Right renal pelvis (tissue), 4 donors: ENCODE data around the gene MSMB. TPM values are rescaled to one million over a fixed set of nuclear protein-coding genes. Genes with fewer than 3 reads are reported as not detected.
"Not testable (repeated sequence)": the region's sequence is repeated elsewhere in the genome, so short reads cannot be mapped to it uniquely, and the experiment has no call there.

ENCODE experiments used
- DNase-seq, 4 donors: peaks; one replicate each; pipeline ENCODE4 v3.0.0-alpha.2; 2013; ENCODE audit warnings: low read depth in 4 of 4, low spot score in 3 of 4, missing footprints in 1 of 4
- polyA plus RNA-seq, 4 donors: library from polyadenylated mRNA; unstranded; fragments of 120-200 nt; gene quantifications; one replicate each; pipeline ENCODE4 v1.2.1, GENCODE V29; 2013; ENCODE audit not compliant: insufficient read length in 4 of 4

The MSMB gene, protein sequence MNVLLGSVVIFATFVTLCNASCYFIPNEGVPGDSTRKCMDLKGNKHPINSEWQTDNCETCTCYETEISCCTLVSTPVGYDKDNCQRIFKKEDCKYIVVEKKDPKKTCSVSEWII
- not detected for polyA plus RNA-seq

DNA sequence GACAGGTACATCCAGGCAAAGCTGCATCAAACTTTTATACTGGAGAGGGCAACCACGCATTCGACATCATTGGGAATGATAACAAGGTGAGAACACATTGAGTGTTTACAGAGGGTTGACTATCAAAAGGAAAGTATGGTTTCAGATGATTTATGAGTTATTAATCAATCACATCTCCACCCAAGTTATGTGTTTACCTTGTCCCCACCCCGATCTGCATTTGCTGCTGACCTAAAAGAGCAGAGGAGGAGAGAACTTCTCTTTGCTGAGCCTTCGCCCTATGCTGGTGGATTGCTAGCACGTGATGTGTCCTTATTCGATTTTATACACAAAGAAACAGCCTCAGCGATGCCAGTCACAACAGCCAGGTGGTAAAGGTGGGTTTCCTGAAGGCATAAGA lies at the start of gene MSMB:
MSMB (minus strand) TSS at position 9 of the 400 bp plus-strand sequence. CDS start 32 bp downstream, outside the sequence.
- no peak for DNase-seq

DNA sequence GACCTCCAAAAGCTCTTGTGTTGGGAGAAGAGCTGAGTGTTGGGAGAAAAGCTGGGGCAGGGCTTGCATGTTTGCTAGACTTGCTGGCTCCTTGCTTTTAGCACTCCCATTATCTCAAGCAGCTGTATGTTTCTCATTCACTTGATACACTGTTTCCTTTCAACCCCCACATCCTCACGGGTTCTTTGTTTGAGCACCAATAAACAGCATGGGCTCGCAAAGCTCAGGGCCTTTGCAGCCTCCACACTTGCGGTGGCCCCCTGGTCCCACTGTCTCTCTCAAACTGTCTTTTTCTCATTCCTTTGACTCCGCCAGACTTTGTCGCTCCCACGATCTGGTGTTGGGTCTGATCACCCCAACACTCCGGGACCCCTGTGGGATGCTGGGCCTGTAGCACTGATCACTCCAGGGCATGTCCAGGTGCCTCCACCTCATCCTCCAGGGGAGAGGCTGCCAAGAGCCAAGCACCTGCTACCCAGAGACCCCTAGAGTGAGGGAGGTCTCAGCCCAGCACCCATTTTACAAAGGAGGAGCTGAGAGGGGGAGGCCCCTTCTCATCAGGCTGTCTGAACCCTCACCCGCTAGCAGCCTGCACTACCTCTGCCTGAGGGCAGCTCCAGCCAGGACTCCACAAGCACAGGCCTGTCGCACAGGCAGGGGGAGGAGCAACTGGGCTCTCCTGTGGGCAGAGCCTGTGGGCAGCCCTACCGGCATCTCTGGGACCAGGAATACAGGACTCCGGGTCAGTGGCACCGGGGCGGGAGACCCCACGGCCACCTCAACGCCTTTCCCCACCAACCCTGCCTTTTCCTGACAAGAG lies 49.1 kb upstream of the MSMB start:
- no peak for DNase-seq

DNA sequence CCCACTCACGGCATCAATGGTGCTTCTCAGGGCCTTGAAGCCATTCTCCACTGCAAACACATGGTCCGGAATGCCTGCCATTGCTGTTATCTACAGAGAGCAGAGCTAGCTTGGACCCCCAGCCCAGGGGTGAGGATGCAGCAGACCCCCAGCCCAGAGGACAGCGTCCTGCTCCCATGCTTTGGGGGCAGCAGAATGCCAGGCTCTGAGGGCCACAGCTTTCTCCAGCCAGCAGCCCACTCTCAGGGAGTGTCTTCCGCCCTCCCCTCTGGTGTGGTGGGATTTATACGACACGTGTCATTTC lies 48.1 kb upstream of the MSMB start:
- DNase-seq, result no peak

DNA sequence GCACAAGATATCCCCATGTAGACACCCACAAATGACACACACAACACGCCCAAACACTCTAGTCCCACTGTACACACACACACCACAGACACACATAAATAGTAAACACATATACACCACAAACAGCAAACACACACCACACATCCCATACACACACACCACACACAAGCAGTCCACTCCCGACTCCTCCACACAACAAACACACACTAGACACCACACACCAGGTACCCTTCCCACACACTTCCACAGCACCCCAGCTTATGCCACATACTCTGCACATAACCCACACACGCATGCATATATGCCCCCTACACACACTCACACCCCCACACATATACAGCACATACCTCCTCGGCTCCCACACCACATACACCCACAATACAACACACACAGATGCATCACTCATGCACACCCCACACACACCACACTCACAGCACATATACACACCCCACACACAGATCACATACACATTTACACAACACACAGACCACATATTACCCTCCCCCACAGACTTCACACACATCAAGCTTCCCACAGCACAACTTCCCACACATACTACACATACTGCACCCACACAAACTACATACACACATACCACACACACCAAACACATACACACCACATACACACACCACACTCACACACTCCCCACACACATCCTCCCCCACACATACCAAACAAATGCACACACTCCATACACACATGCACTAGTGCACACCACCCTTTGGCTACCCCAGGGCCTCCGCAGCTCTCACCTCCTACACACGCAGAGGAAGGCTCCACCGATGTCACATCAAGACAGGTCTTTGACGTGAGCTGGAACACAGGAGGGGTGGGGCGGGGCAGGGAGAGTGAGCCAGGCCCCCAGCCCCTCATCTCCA lies 47.5 kb upstream of the MSMB start:
- not testable (repeated sequence) for DNase-seq

DNA sequence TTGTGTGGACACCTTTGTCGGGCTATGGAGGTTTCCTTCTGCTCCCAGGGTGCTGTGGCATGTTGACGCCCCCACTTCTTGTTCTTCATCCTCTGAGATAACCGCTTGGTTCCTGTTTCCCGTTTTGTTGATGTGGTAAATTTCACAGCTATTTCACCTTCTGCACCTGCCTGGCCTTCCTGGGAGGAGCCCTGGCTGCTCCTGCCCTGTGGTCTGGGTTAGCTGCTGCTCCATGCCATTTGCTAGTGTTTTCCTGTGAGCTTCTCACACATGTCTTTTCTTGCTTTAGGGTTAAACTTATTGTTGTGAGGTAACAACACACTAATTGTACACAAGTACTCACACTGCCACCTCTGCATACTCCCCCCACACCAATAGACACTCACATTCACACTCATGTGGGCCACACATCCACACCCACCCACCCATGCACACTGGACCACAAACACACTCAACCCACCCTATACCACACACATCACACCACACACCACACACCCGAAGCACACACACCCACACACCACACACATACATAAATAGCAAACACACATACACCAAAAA lies 46.5 kb upstream of the MSMB start:
- DNase-seq, result no peak

DNA sequence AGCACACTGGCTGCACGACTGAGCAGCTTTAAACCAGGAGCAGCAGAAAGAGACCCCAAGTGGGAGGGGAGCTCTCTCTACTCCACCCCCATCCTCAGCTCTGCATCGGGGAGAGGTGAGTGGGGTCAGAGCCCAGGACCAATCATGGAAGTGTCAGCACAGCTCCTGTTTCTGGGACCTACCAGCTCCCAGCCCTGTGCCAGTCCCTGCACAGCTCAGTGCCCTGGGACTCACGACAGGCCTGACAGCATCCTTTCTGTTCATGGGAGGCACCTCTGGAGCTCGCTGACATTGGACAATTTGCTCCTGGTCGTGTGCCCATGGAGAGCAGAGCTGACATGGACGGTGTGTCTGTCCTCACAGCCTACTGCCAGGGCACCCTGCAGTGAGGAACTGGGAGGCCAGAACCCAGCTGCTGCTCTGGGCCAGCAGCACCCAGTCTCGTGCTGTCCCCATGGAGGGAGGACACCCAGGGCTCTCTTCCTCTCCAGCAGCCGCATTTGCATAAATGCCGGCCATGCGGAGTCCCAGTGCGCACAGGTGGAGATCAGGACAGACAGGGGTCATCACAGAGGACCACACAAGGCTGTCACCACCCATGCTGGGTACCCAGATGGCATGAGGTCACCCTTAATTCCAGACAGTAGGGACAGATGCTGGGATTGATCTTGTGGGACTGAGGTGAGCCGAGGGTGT lies 45.9 kb upstream of the MSMB start:
- no peak for DNase-seq

DNA sequence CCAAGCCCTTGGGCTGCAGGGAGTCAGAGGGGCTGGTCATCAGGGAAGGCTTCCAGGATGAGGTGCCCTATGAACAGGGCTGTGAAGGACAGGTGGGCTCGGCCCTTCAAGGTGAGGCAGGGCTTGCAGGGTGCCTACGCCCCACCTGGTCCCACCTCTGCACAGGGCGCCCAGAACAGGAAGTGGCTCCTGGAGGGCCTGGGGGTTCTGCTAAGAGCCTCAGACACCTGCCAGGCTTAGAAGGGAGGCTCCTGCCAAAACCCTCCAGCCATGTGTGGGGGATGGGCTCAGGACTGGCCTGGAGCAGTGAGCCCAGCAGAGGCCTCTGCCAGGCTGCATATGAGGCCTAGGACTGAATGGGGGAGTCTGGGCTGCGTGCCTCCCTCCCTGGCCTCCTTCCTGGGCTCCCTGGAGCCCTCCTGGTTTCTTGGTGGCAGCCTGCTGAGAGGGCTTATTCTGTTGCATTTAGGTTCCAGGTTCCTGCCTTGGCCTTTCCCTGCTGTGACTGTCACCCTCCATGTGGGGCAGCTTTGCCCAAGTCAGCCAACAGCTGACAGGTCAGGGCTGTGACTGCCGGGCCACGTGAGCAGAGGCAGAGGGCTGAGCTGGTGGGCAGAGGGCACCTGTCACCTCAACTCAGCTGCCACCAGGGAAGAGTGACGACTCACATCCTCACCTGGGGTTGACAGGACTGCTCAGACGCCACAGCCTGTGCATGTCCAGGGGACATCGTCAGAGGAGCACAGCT lies 45.2 kb upstream of the MSMB start:
- DNase-seq, result no peak

DNA sequence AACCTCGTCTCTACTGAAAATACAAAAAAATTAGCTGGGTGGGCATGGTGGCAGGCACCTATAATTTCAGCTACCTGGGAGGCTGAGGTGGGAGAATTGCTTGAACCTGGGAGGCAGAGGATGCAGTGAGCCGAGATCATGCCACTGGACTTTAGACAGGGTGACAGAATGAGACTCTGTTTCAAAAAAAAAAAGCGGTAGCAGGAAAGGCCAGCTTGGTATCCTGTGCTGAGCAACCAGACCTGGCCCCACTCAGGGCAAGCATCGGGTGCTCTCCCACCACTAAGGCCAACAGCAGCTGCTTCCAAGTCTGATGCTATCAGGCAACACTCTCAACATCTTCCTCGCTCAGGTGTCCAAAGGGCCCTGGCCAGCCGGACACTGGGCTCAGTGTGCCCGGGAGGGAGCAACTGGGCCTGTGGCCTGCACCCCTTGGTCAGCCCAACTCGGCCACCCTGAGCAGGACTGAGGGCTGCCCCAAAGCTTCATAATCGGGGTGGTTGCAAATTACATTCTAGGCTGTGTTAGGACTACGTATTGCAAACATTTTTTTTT lies 44.3 kb upstream of the MSMB start:
- no peak for DNase-seq

DNA sequence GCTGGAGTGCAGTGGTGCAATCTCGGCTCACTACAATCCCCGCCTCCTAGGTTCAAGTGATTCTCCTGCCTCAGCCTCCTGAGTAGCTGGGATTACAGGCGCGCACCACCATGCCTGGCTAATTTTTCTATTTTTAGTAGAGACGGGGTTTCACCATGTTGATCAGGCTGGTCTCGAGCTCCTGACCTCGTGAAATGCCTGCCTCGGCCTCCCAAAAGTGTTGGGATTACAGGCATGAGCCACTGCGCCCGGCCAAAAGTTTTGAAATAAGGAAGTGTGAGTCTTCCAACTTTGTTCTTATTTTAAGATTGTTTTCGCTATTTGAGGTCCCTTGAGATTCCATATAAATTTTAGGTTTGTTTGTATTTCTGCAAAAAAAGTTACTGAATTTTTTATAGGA lies 41.3 kb upstream of the MSMB start:
- not testable (repeated sequence) for DNase-seq

DNA sequence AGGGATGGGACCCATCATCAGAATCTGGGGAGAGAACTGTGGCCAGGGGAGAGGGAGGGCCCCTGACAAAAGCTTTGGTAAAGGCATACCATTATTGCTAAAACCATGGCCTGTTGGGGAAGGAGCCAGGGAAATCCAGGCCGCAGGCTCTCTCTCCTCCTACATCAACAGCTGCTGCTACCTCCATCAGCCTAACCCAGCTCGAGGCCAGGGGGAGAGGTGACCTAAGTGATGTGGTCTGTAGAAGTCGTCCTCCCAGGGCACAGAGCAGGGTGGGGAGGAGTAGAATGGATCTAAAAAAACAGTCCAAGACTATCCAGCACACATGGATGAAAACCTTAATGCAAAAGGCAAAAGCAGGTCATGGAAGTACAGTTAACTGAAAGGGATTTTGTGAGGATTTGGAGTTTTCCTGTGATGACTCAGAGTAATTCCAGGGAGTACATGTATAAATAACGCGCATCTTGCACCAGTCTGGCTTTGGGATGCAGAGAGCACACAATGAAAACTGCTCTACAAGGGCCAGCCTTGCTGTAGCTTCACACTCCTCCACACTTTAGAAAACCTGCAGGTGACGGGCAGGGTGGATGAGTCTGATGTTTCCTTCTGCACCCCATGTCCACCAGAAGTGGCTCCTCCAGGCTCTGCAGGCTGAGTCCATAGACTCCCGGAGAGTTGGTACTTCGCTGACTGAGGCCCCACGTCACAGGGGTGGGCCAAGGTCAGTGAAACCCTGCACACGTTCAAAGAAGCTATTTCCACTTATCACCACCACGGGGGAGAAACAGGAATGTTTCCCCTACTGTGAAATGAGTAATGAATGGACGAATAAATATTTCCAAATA lies 38.5 kb upstream of the MSMB start:
- DNase-seq, result no peak

DNA sequence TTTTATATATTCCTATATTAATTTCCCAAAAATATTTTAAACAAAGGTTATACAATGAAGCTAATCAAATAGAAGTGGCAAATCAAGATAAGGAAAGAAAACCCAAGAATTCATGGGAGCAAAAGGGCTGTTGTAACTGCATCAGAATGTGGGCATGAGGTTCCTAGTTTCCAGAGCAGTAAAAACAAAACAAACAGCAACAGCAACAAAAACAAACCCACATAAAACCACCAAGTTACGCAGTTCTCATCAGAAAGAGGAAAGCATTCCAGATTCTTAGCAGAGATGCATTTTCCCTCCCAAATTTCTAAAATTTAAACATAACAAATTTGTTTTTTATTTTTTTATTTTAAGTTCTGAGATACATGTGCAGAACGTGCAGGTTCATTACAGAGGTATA lies 34.8 kb upstream of the MSMB start:
- DNase-seq, result no peak

DNA sequence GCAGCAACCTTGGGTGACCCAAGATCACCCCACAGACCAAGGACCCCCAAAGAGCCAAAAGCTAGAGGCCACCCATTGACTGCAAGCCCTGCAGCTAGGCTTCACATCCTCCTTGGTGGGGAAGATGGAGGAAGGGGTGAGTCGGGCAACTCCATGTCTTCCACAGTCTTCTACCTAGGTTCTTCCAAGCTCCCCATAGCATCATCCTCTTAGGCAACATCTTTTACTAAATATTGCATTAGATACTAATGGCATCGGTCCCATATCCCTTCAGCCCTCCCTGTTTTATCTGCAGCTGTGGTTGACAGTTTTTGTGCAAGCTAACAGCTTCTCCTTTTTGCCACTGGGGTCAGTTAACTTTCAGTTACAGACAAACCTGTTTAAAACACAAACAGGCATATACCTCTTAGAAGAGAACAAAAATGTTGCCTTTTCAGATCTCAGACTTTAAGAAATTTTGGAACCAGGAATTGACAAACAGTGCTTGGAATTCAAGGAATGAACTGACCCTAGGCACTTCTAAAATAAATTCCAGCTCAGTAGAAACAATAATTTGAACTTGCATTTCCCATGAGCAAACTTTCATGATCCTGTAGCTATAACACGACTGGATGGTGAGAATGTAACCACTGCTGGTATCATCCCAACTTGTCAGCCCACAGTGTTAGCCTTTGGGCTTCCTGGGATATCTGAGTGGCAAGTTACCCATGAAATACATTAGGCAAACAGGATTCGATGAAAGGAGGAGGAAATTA lies 33.9 kb upstream of the MSMB start:
- no peak for DNase-seq

DNA sequence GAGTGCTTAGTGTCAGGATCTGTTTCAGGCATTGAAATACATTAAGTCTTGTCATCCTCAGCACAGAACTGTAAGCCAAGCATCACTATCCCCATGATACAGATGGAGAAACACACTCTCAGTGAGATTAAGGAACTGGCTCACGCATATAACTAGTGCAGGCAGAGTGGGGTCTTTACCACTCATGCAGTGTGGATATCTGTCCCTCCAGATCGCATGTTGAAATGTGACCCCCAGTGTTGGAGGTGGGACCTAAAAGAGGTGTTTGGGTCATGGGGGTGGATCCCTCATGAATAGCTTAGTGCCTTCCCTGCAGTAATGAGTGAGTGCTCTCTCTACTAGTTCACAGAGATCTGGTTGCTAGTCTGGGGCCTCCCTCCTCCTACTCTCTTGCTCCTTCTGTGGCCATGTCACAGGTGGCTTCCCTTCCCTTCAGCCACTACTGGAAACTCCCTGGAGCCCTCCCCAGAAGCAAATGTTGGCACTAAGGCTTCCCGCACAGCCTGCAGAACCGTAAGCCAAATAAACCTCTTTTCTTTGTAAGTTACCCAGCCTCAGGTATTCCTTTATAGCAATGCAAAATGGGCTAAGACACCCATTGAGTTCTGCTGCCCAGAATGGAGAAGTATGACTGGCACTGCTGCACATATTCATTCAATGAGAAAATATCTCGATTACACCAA lies 31.8 kb upstream of the MSMB start:
- DNase-seq, result no peak

DNA sequence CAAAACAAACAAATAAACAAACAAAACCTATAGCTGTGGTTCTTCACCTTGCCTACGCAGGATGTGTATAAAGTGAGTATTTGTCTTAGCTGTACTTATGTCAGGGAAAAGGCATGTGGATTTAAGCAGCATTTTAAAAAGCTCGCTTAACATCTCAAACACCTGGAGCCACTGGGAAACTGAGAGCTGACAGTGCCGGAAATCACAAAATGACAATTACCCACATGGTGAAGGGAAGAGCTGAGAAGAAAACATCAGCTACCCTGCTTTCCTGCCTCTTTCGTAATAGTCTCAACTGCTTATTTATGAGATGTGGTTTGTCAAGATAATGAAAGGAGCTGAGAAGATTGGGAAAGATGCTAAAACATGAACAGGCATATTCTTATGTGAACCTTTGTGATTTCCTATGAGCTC lies 31.1 kb upstream of the MSMB start:
- no peak for DNase-seq

DNA sequence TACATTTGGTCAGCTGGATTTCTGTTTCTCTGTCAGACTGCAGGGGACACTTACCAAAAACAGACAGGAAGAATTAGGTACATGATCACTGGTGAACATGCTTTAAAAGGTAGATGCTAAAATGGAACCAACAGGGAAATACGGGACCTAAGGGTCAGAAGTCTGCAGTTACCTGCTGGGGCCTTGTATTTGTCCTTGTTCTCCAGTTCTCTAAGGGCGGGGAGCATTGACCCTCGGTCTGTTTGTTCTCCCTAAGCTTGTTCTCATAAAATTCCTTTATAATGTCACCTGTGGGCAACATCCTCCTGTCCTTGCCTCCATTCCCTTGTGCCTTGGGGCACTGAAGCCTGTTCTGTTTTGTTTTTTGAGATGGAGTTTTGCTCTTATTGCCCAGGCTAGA lies 29.8 kb upstream of the MSMB start:
- DNase-seq, result no peak

DNA sequence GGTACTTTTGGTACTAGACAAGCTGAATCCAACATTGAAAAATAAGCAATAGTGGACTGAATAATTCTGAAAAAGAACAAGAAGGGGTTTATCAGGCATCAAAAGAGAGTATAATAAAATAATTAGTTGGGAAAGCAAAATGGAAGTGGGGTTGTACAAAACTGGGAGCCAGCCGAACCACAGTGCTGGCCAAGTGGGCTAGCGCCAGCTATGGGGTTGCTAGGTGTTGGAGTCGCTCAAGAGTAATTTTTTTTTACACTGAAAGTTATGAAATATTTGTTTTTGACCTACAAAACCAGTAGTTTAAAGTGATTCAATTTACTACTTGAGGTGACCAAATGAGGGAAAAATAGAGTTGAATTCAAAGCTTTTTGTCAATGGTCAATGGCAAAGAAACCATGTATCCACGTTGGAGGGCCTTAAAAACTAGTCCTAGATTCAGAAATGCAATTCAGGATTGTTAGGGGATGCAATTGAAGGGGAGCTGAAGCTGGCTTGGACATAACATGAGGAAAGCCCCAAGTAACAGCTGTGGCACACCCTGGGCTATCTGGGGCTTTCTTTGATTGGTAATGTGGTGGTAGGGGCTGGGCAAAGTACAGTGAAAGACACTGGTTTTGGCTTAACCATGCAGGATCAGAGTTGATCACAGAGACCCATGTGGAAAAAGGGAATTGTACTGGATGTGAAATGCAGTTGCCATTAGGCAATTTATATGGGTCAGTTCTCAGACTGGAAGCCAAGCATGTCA lies 28.3 kb upstream of the MSMB start:
- DNase-seq, result no peak

DNA sequence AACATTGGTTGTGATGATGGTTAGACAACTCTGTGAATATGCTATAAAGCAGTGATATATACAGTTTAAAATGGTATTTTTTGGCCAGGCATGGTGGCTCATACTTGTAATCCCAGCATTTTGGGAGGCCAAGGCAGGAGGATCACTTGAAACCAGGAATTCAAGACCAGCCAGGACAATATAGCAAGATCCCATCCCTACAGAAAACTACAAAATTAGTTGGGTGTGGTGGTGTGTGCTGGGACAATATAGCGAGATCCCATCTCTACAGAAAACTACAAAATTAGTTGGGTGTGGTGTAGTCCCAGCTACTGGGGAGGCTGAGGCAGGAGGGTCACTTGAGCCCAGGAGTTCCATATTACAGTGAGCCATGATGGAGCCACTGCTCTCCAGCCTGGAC lies 27.5 kb upstream of the MSMB start:
- no peak for DNase-seq
